NCI-H2227 (cell line): Measurements from ENCODE around the gene CYP2J2.
"Not testable (repeated sequence)": the region's sequence is repeated elsewhere in the genome, so short reads cannot be mapped to it uniquely, and the experiment has no call there.

Experiments used
- DNase-seq: peaks from one replicate; lab custom pipeline; 2025; ENCODE audit not compliant: unreplicated experiment; lab: John Stamatoyannopoulos, UW

Gene CYP2J2

DNA sequence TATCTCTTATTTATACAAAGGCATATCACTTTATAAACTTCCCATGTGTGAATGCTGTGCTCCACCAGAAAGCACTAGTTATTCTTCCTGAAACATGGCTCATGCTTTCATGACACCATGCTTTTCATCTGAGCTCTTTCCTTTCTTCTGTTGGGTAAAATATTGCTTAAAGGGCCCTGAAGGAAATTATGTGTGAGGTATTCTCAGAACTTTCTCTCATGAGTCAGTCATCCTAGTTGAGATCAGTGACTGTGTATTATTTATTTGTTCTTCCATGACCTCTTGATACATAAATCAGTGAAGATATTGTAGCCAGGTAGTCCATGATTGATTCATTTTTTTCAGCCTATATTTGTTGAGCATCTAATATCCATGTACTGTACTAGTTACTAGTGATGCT, 54.8 kb downstream of the CYP2J2 start:
- DNase-seq, result no peak

DNA sequence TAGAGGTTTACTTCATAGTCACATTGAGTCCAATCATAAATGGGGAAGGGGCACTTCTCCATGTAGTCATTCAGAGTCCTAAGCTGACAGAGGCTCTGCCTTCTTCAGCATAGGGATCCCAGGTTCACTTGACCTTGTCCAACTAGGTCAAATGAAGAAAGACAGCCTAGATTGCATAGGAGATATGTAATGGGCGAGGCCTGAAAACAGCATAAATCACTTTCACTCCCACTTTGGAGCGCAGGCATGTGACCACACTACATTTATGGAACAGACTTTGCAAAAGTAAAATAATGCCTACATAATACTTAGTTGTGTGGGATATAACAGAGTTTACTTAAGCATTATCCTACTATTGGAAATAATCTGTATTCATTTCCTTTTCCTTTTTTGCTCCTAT, 60.1 kb downstream of the CYP2J2 start:
- no peak for DNase-seq

DNA sequence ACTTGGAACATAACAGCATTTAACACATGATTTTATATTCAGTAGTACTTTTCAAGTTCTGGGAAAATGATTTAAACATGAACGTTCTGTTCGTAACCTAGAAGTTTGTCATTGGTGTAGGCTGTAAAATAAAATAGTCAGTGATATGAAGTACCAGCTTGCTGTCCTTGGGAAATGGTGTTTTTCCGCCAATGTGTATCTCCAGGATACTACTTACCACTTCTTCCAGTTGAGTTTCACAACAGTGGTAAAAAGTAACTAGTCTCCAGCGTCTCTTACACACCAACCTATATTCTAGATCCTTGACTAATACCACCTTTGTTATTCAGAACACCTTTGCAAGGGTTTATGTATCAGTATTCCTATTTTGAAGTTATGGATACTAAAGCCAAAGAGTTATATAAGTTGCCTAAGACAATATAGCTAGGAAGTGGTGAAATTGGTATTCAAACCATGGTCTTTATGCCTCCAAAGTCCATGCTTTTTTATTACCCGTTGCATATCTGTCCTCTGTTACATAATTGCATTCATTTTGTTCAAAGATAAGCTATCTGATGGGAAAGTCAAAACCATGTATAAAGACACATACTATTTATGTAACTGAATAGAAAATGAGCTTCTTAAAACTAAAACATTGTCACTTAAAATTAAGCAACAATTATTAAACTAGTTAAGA, 68.8 kb downstream of the CYP2J2 start:
- no peak for DNase-seq

DNA sequence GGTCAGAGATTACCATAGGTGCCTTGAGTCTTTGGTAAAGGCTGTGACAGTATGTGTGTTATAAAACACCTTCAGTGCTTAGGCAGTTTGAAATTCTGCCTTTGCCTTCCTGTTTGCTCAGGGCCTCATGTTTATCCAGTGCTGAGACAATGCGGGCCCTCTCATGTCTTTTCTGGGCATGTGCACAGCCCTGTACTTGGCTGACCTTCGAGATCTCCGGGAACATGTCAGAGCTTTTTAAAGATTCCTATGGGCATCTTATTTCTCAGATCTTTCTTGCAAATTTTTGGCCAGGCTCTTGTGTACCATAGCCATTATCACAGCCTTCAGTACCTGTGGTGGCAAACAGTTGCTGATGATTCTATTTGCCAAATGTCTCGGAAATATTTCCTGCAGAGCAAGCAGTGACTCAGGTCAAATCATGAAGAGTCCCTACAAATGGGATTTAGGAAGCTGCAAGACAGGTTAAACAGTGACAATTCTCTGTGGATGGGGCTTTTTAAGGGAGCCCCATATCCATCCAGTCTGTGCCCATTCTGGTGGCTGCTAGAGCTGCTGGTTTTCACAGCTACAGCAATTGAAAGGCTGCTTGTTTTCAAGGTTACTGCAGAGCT, 69.7 kb downstream of the CYP2J2 start:
- no peak for DNase-seq

DNA sequence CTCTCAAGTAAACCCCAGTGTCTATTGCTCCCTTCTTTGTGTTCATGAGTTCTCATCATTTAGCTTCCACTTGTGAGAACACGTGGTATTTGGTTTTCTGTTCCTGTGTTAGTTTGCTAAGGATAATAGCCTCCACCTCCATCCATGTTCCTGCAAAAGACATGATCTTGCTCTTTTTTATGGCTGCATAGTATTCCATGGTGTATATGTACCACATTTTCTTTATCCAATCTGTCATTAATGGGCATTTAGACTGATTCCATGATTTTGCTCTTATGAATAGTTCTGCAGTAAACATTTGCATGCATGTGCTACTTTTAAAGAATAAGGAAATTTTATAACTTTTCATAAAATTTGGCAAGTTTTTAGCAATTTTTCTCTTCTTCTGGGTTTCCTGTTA, 71.3 kb downstream of the CYP2J2 start:
- DNase-seq, result not testable (repeated sequence)

DNA sequence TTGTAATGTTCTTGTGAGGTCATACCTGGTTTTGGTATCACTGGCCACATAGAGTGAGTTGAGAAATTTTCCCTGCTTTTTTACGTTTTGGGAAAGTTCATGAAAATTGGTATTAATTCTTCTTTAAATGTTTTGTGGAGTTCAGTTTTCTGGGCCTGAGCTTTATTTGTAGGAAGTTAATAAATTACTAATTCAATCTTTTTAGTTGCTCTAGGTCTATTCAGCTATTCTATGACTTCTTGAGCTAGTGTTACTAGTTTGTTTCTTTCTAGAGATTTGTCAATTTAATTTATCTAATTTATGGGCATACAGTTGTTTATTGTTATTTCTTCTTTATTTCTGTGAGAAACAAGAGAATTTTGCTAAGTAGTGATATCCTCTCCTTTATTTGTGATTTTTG, 74.5 kb downstream of the CYP2J2 start:
- DNase-seq, result no peak

DNA sequence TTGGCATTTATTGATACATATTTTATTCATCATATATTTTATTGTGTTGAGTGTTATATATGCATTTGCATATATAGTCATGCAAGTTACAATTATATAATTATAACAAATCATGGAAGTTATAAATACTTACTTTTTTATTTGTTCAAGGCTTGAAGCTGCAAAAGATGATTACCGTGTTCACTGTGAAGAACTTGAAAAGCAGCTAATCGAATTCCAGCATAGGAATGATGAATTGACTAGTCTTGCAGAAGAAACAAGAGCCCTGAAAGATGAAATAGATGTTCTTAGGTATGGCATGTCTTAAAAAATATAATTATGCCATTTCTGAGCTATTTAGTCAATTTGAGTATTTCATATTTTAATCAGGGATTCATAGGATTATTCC, 79.7 kb downstream of the CYP2J2 start:
- DNase-seq, result no peak

DNA sequence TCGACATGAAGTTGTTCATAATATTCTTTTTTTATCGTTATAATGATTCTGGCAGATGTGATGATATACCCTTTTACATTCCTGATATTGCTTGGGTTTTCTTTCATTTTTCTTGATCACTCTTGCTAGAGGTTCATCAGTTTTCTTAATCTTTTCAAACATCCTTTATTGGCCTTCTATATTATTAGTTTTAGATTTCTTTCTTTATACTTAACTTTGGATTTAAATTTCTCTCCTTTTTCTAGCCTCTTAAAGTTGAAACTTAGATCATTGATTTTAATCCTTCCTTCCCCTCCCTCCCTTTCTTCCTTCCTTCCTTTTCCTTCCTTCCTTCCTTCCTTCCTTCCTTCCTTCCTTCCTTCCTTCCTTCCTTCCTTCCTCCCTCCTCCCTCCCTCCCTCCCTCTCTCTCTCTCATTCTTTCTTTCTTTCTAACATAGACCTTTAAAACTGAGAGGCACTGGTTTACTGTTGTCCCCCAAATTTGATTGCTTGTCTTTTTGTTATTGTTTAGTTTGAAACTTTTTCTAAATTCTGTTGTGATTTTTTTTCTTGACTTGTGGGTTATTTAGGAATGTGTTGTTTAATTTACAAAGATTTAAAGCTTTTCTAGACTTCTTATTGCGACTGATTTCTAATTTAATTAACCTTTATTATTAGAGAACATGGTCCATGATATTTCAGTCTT, 80.2 kb downstream of the CYP2J2 start:
- DNase-seq, result no peak

DNA sequence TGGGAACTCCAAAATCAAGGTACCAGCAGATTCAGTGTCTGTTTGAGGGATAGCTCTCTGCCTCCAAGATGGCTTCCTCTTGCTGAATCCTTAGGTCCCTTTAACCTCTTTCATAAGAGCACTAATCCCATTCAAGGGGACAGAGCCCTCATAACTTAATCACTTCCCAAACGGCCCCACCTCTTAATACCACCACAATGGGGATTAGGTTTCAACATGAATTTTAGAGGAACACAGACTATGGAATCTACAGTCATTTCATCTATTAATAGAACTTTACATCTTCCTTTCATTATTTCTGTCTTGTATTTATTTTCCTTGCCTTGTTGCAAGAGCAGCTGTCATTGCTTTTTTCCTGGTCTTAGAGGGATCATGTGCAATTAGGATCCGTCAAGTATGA, 81.5 kb downstream of the CYP2J2 start:
- DNase-seq, result no peak
